ENCODE results near the gene TACR2.

Gene TACR2

GRCh38 chr10:69438536-69439349, 22.0 kb upstream of the TACR2 start:
- no peak overlapping the region for H3K9ac ChIP-seq (ENCODE audit: low read length in 5 of 5)
- H3K27ac ChIP-seq (ENCODE audit: low read depth, low read length) = peak overlapping the region; percentile 10
- peak overlapping the region in 2 of 5 donors; percentile 6 to 27 for H3K4me3 ChIP-seq (ENCODE audit: low read depth in 1 of 5, low read length in 5 of 5)
- no peaks in the 10 kb centered on the region for H3K36me3 ChIP-seq (ENCODE audit: control insufficient read depth in 5 of 5, insufficient read depth in 5 of 5, low read length in 5 of 5)
- no peaks in the 10 kb centered on the region for H3K27me3 ChIP-seq (ENCODE audit: control insufficient read depth in 5 of 5, insufficient read depth in 4 of 5, low read length in 5 of 5)
- no peaks in the 10 kb centered on the region for H3K9me3 ChIP-seq (ENCODE audit: control insufficient read depth in 5 of 5, low read length in 5 of 5)
- H3K4me1 ChIP-seq (ENCODE audit: control insufficient read depth in 5 of 5, insufficient read depth in 5 of 5, low read length in 5 of 5) = peaks cover 6 to 35% (median 20%) of the 10 kb centered on the region in 5 donors

GRCh38 chr10:69437321-69438259, 20.9 kb upstream of the TACR2 start:
- H3K27ac ChIP-seq (ENCODE audit: low read depth, low read length) = no peak overlapping the region
- H3K9ac ChIP-seq (ENCODE audit: low read length in 5 of 5) = no peak overlapping the region
- H3K9me3 ChIP-seq (ENCODE audit: control insufficient read depth in 5 of 5, low read length in 5 of 5) = no peaks in the 10 kb centered on the region
- H3K36me3 ChIP-seq (ENCODE audit: control insufficient read depth in 5 of 5, insufficient read depth in 5 of 5, low read length in 5 of 5) = no peaks in the 10 kb centered on the region
- H3K4me3 ChIP-seq (ENCODE audit: low read depth in 1 of 5, low read length in 5 of 5) = no peak overlapping the region
- H3K4me1 ChIP-seq (ENCODE audit: control insufficient read depth in 5 of 5, insufficient read depth in 5 of 5, low read length in 5 of 5) = peaks cover 6 to 33% (median 20%) of the 10 kb centered on the region in 5 donors
- no peaks in the 10 kb centered on the region for H3K27me3 ChIP-seq (ENCODE audit: control insufficient read depth in 5 of 5, insufficient read depth in 4 of 5, low read length in 5 of 5)

- no peak overlapping the region for H3K27ac ChIP-seq (ENCODE audit: low read depth, low read length)
- H3K9ac ChIP-seq (ENCODE audit: low read length in 5 of 5) = no peak overlapping the region
- no peak overlapping the region for H3K4me3 ChIP-seq (ENCODE audit: low read depth in 1 of 5, low read length in 5 of 5)
- no peaks in the 10 kb centered on the region for H3K9me3 ChIP-seq (ENCODE audit: control insufficient read depth in 5 of 5, low read length in 5 of 5)
- no peaks in the 10 kb centered on the region for H3K36me3 ChIP-seq (ENCODE audit: control insufficient read depth in 5 of 5, insufficient read depth in 5 of 5, low read length in 5 of 5)
- no peaks in the 10 kb centered on the region for H3K27me3 ChIP-seq (ENCODE audit: control insufficient read depth in 5 of 5, insufficient read depth in 4 of 5, low read length in 5 of 5)
- peaks cover 6 to 26% (median 20%) of the 10 kb centered on the region in 5 donors for H3K4me1 ChIP-seq (ENCODE audit: control insufficient read depth in 5 of 5, insufficient read depth in 5 of 5, low read length in 5 of 5)
These were observed 19.3 kb upstream of the TACR2 start for GRCh38 chr10:69435966-69436520.

- H3K27me3 ChIP-seq (ENCODE audit: control insufficient read depth in 5 of 5, insufficient read depth in 4 of 5, low read length in 5 of 5) = no peaks in the 10 kb centered on the region
- H3K9me3 ChIP-seq (ENCODE audit: control insufficient read depth in 5 of 5, low read length in 5 of 5) = no peaks in the 10 kb centered on the region
- H3K4me1 ChIP-seq (ENCODE audit: control insufficient read depth in 5 of 5, insufficient read depth in 5 of 5, low read length in 5 of 5) = peaks cover 6 to 21% (median 19%) of the 10 kb centered on the region in 5 donors
- H3K27ac ChIP-seq (ENCODE audit: low read depth, low read length) = no peak overlapping the region
- H3K4me3 ChIP-seq (ENCODE audit: low read depth in 1 of 5, low read length in 5 of 5) = no peak overlapping the region
- H3K36me3 ChIP-seq (ENCODE audit: control insufficient read depth in 5 of 5, insufficient read depth in 5 of 5, low read length in 5 of 5) = no peaks in the 10 kb centered on the region
- H3K9ac ChIP-seq (ENCODE audit: low read length in 5 of 5) = no peak overlapping the region
These were observed 18.2 kb upstream of the TACR2 start for GRCh38 chr10:69434926-69435325.

- no peak overlapping the region for H3K27ac ChIP-seq (ENCODE audit: low read depth, low read length)
- no peak overlapping the region for H3K4me3 ChIP-seq (ENCODE audit: low read depth in 1 of 5, low read length in 5 of 5)
- H3K4me1 ChIP-seq (ENCODE audit: control insufficient read depth in 5 of 5, insufficient read depth in 5 of 5, low read length in 5 of 5) = peaks cover 5 to 14% (median 11%) of the 10 kb centered on the region in 5 donors
- H3K9me3 ChIP-seq (ENCODE audit: control insufficient read depth in 5 of 5, low read length in 5 of 5) = no peaks in the 10 kb centered on the region
- no peaks in the 10 kb centered on the region for H3K36me3 ChIP-seq (ENCODE audit: control insufficient read depth in 5 of 5, insufficient read depth in 5 of 5, low read length in 5 of 5)
- H3K9ac ChIP-seq (ENCODE audit: low read length in 5 of 5) = no peak overlapping the region
- no peaks in the 10 kb centered on the region for H3K27me3 ChIP-seq (ENCODE audit: control insufficient read depth in 5 of 5, insufficient read depth in 4 of 5, low read length in 5 of 5)
These were observed 17.5 kb upstream of the TACR2 start for GRCh38 chr10:69434169-69434568.

- no peak overlapping the region for H3K27ac ChIP-seq (ENCODE audit: low read depth, low read length)
- peaks cover 0 to 16% (median 0%) of the 10 kb centered on the region in 5 donors for H3K4me1 ChIP-seq (ENCODE audit: control insufficient read depth in 5 of 5, insufficient read depth in 5 of 5, low read length in 5 of 5)
- no peaks in the 10 kb centered on the region for H3K36me3 ChIP-seq (ENCODE audit: control insufficient read depth in 5 of 5, insufficient read depth in 5 of 5, low read length in 5 of 5)
- H3K9ac ChIP-seq (ENCODE audit: low read length in 5 of 5) = no peak overlapping the region
- no peaks in the 10 kb centered on the region for H3K27me3 ChIP-seq (ENCODE audit: control insufficient read depth in 5 of 5, insufficient read depth in 4 of 5, low read length in 5 of 5)
- H3K4me3 ChIP-seq (ENCODE audit: low read depth in 1 of 5, low read length in 5 of 5) = no peak overlapping the region
- no peaks in the 10 kb centered on the region for H3K9me3 ChIP-seq (ENCODE audit: control insufficient read depth in 5 of 5, low read length in 5 of 5)
These were observed 11.4 kb upstream of the TACR2 start for GRCh38 chr10:69428165-69428564.

- no peaks in the 10 kb centered on the region for H3K9me3 ChIP-seq (ENCODE audit: control insufficient read depth in 5 of 5, low read length in 5 of 5)
- peaks cover 0 to 16% (median 0%) of the 10 kb centered on the region in 5 donors for H3K4me1 ChIP-seq (ENCODE audit: control insufficient read depth in 5 of 5, insufficient read depth in 5 of 5, low read length in 5 of 5)
- no peaks in the 10 kb centered on the region for H3K36me3 ChIP-seq (ENCODE audit: control insufficient read depth in 5 of 5, insufficient read depth in 5 of 5, low read length in 5 of 5)
- H3K4me3 ChIP-seq (ENCODE audit: low read depth in 1 of 5, low read length in 5 of 5) = no peak overlapping the region
- H3K9ac ChIP-seq (ENCODE audit: low read length in 5 of 5) = no peak overlapping the region
- H3K27ac ChIP-seq (ENCODE audit: low read depth, low read length) = no peak overlapping the region
- H3K27me3 ChIP-seq (ENCODE audit: control insufficient read depth in 5 of 5, insufficient read depth in 4 of 5, low read length in 5 of 5) = no peaks in the 10 kb centered on the region
These were observed 9.6 kb upstream of the TACR2 start for GRCh38 chr10:69426376-69426727.

GRCh38 chr10:69425511-69426298, 9.0 kb upstream of the TACR2 start:
- Histone ChIP-seq H3K9me3 (ENCODE audit: control insufficient read depth in 5 of 5, low read length in 5 of 5) (no peaks in the 10 kb centered on the region), H3K4me1 (ENCODE audit: control insufficient read depth in 5 of 5, insufficient read depth in 5 of 5, low read length in 5 of 5) (peaks cover 0 to 16% (median 0%) of the 10 kb centered on the region in 5 donors), H3K27me3 (ENCODE audit: control insufficient read depth in 5 of 5, insufficient read depth in 4 of 5, low read length in 5 of 5) (no peaks in the 10 kb centered on the region), H3K27ac (ENCODE audit: low read depth, low read length) (no peak overlapping the region), H3K36me3 (ENCODE audit: control insufficient read depth in 5 of 5, insufficient read depth in 5 of 5, low read length in 5 of 5) (no peaks in the 10 kb centered on the region), H3K4me3 (ENCODE audit: low read depth in 1 of 5, low read length in 5 of 5) (no peak overlapping the region), H3K9ac (ENCODE audit: low read length in 5 of 5) (no peak overlapping the region)

GRCh38 chr10:69425041-69425440, 8.3 kb upstream of the TACR2 start:
- no peak overlapping the region for H3K27ac ChIP-seq (ENCODE audit: low read depth, low read length)
- H3K4me1 ChIP-seq (ENCODE audit: control insufficient read depth in 5 of 5, insufficient read depth in 5 of 5, low read length in 5 of 5) = peaks cover 0 to 16% (median 0%) of the 10 kb centered on the region in 5 donors

More at GRCh38 chr10:69425041-69425440, 8.3 kb upstream of the TACR2 start:
- Histone ChIP-seq H3K4me3 (ENCODE audit: low read depth in 1 of 5, low read length in 5 of 5) (no peak overlapping the region), H3K27me3 (ENCODE audit: control insufficient read depth in 5 of 5, insufficient read depth in 4 of 5, low read length in 5 of 5) (no peaks in the 10 kb centered on the region), H3K36me3 (ENCODE audit: control insufficient read depth in 5 of 5, insufficient read depth in 5 of 5, low read length in 5 of 5) (no peaks in the 10 kb centered on the region), H3K9me3 (ENCODE audit: control insufficient read depth in 5 of 5, low read length in 5 of 5) (no peaks in the 10 kb centered on the region), H3K9ac (ENCODE audit: low read length in 5 of 5) (no peak overlapping the region)

Measured in subcutaneous abdominal adipose tissue (tissue), 5 donors.